NCI-H345 (cell line): ENCODE data around the gene KDM4B.
"Not testable (repeated sequence)": the region's sequence is repeated elsewhere in the genome, so short reads cannot be mapped to it uniquely, and the experiment has no call there.

Experiments used
- DNase-seq: peaks from one replicate; lab custom pipeline; 2025; lab: John Stamatoyannopoulos, UW

KDM4B gene

DNA sequence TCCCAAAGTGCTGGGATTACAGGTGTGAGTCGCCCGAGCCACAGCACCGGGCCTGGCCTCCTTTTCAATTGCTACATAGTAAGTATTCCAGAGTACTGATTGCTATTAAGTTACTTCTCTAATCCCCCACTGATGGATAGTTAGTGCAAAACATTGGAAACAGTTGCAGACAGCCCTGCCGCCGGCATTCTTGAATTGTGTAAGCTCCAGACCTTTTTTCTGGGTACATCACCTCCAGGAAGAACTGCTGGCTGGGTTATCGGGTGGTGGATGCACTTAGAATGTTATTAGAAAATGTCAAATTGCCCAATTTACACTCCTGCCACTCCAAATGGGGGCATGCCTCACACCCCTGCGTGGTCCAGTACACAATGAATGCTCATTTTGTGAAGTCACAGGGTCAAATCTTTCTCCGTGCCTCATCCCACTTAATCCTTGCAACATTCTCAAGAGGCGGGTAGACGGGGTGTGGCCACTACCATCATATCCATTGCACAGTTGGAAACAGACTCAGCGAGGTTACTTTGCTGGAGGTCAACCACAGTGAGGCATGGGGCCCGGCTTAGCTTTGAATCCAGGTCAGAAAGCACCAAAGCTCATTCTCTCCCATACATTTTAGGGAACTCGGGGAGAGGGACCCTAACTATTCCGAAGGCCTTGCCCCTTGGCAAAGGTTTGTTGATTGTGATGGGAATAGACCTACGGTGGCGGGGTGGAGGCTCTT lies 1.0 kb upstream of the KDM4B start:
- no peak for DNase-seq

GRCh38 chr19:4969292-4969771 lies 419 bp downstream of the KDM4B start:
- DNase-seq: no peak

DNA sequence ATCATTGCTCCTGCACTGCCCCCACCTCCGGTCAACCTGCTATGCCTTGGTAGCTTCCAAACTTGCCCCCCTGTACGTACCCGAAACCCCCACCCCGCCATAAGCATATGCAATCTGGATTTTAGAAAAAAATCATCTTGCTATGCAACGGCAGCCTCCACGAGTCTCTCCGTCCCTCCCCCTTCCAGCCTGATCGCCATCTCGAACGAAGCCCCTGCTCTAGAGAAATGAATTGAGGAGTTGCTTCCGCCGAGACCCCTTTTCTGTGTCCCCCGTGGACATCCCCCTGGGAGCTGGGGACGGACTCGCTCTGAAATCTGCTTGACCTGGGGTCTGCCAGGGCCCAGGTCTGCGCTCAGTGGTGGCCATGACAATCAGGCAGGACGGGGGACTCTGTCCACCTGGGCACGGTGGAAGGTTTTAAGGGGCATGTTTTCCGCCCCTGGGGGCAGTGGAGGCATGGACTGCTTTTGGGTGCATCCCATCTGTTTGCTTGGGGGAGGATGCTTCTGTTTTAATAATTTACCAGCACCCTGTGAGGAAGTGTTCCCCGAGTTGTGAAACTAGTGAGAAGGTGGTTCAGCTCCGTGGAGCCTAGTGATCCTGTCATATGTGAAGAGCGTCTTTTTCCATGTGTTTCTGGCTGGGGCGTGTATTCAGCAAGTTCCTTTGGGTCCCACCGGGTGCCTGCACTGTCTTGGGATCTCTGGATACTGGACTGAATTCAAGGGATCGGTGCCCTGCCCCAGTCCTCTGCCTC lies 1.0 kb downstream of the KDM4B start:
- peak; percentile 25 for DNase-seq

DNA sequence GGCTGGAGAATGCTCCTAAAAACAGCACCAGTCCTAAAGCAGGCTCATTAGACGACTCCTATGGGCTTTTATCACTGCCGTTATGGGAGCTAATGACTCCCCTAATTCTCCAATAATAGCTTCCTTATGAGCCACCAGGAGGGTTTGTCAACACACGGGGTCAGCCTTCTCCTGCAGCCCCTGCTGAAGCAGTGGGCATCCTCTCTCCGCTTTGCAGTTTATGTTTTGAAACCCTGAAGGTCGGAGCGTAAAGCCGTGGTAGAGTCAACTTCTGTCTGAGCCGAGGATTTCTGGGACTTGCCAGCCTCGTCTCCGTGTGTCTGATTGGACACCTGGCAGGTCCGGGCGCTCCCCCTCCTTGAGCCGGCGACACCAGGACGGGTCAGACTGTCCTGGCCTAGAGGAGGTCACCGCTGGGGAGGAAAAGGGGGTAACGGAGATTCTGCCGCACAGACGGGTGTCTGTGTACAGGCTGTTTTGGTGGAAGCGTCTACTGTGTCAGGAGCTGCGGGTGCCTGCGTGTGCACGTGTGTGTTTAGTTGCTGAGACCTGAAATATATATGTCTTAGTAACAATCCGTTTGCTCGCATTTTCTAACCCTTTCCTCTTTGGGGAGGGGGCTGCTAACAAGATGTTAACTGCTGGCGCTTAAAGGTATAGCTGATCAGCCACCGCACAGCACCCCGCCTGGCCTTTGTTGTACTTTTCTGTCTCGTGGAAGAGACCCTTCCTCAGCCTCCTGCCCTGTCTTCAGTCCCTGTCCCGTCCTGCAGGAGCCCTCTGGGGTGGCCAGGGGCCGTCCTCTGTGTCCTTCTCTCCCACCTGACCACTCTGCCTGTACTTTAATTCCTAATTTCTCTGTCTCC lies 1.9 kb downstream of the KDM4B start:
- DNase-seq: peak; percentile 31

DNA sequence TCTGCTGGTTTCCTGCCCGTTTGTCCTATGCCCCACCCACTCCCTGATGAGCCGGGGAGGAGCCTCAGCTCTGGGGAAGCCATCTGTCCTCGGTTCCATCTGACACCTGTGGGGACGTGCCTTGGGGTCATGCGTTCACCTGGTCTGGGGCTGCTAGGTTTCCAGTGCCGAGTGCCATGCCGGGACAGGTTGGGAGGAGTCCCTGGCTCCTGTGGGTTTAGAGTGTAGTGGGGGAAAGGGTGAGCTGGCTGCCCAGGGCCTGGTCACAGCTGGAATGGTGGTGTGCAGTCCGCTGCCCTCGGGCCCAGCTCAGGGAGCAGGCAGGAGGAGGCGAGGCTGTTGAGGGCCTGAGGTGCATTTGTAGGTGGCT lies 2.5 kb downstream of the KDM4B start:
- peak; percentile 37 for DNase-seq

- no peak for DNase-seq
Observed at GRCh38 chr19:4971816-4972495, 3.0 kb downstream of the KDM4B start.

DNA sequence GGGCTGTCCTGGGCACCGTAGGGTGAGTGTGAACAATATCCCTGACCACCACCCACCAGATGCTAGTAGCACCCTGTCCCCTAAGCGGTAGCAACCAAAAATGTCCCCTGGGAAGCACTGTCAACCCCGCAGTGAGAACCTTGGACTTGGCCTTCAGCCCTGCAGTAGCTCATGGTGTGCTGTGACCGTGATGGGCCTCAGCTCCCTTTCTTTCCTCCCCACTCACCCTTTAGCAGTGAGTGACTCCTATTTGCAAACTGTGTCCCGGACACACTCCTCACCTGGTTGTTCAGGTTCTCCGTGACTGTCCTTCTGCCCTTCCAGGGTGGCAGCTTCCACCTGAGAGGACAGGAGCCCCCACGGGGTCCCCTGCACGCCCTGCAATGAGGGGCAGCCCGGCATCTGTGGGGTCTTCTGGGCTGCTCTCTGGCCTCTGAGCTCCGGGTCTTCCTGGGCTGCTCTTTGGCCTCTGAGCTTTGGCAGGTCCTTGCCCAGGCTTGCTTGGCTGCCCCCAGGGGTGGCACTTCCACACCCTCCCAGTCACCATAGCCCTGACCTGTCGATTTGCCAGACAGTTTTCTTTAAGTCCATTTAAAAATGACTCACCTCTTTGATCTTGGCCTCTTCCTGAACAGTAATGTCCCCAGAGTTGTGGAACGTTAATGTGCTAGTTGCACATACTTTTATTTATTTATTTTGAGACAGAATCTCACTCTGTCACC lies 3.8 kb downstream of the KDM4B start:
- no peak for DNase-seq

GRCh38 chr19:4974880-4975469 lies 6.1 kb downstream of the KDM4B start:
- DNase-seq: no peak

DNA sequence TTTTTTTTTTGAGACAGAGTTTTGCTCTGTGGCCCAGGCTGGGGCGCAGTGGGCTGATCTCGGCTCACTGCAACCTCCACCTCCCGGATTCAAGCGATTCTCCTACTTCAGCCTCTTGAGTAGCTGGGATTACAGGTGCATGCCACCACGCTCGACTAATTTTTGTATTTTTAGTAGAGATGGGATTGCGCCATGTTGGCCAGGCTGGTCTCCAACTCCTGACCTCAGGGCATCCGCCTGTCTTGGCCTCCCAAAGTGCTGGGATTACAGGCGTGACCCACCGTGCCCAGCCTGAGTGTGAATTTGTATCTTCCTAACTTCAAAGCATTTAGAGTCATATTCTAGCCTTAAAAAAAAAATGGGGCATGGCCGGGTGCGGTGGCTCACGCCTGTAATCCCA lies 6.7 kb downstream of the KDM4B start:
- not testable (repeated sequence) for DNase-seq

GRCh38 chr19:4976401-4977298 lies 7.7 kb downstream of the KDM4B start:
- no peak for DNase-seq

GRCh38 chr19:4977299-4978174 lies 8.6 kb downstream of the KDM4B start:
- DNase-seq: peak; percentile 17

GRCh38 chr19:4979211-4979807 lies 10.4 kb downstream of the KDM4B start:
- DNase-seq: no peak

- no peak for DNase-seq
Observed at GRCh38 chr19:4980067-4980466, 11.2 kb downstream of the KDM4B start.

DNA sequence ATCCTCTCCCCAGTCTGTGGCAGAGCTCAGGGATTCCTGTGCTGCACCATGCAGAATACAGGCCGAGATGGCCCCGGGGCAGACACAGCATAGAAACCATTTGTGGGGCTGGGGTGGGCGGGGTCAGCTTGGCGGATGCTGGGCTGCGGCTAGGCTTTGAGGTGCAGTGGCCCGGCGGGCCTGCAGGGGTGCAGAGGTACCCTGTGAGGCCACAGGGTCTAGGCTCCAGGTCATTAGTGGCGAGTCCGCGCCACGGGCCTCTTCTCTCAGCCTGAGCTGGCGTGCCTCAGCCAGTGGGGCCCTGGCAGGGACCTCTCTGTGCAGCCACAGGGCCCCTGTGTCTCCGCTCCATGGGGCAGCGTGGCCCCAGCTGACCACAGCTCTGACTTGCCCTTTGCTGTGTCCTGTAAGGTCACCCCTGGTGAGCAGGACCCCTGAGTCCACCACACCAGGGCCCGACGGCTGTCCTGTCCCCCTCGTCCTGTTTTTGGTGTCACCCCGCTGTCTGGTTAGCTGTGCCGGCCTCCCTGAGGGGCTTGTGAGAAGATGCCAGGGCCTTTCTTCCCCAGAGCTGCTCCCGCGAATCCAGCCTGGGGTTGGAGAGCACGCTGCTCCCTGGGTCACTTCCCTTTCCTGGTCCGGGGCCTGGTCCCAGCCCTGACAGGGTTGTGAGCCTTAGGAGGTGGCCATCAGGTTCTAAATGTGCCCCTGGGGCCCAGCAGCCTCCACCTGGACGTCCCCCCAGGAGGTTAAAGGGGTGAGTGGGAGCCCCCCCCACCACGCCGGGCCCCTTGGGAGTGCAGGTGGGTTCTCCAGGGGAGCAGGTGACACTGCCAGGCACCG lies 12.1 kb downstream of the KDM4B start:
- no peak for DNase-seq

DNA sequence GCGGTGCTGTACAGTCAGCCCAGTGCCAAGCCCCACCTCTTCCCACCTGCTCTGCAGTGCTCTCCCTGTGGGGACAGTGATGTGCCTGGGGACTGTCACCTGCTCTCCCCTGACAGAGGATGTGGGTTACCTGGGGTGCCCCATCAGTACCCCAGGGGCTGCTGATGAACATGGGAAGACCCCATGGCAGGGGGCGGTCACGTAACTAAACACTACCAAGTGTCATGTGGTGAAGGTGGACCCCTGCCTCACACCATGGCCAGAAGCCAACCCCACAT lies 12.7 kb downstream of the KDM4B start:
- DNase-seq: peak; percentile 84

GRCh38 chr19:4983346-4984105 lies 14.6 kb downstream of the KDM4B start:
- DNase-seq: no peak

GRCh38 chr19:4984106-4984380 lies 15.1 kb downstream of the KDM4B start:
- DNase-seq: no peak
